Measurements from ENCODE around the gene CTCFL.

DNA sequence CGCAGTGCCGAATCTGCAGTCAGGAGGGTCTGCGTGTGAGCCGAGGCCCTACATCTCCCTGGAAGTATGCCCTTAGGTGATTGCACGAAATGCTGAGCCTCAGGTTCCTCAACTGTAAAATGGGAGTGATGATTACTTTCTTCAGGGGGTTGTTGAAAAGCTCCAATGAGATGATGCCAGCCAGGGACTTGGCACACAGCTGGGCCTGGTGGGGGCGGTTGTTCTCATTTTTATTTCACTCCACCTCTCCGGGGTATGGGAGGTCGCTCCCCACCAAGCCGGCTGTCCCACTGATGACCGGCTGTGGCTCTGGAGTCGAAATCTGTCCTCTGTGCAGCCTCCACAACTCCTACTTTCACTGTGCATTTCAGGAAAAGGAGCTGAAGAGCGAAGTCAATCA, 44.0 kb upstream of the CTCFL start:
- TF ChIP-seq, protein P1, sequence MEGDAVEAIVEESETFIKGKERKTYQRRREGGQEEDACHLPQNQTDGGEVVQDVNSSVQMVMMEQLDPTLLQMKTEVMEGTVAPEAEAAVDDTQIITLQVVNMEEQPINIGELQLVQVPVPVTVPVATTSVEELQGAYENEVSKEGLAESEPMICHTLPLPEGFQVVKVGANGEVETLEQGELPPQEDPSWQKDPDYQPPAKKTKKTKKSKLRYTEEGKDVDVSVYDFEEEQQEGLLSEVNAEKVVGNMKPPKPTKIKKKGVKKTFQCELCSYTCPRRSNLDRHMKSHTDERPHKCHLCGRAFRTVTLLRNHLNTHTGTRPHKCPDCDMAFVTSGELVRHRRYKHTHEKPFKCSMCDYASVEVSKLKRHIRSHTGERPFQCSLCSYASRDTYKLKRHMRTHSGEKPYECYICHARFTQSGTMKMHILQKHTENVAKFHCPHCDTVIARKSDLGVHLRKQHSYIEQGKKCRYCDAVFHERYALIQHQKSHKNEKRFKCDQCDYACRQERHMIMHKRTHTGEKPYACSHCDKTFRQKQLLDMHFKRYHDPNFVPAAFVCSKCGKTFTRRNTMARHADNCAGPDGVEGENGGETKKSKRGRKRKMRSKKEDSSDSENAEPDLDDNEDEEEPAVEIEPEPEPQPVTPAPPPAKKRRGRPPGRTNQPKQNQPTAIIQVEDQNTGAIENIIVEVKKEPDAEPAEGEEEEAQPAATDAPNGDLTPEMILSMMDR (IDR thresholded peaks at IDR 0.05; ENCODE audit: insufficient read depth, low read length), result no peak
- no peak for TF ChIP-seq REST (IDR thresholded peaks at IDR 0.05; ENCODE audit: insufficient replicate concordance, low read depth)

Measured in HL-60 (cell line).